ENCODE data around the gene COG1. TPM values are rescaled to one million over a fixed set of nuclear protein-coding genes. Genes with fewer than 3 reads are reported as not detected.

The COG1 gene
- total and polyA plus RNA-seq, 2 donors (not counting 3 experiments of a cell fraction or from before 2014, with no cell fraction given), result 26.2 to 39.0 TPM

GRCh38 chr17:73170324-73170723, 22.5 kb upstream of the COG1 start:
- TF ChIP-seq POLR2AphosphoS5 (IDR thresholded peaks at IDR 0.05; ENCODE audit: insufficient read depth, low read depth, low read length) (no peak), MAX (IDR thresholded peaks at IDR 0.05; ENCODE audit: insufficient read depth, insufficient read length) (no peak), JUN (IDR thresholded peaks at IDR 0.05; ENCODE audit: borderline replicate concordance, insufficient read depth, insufficient read length, low read depth) (no peak), POLR2A (IDR thresholded peaks at IDR 0.05; ENCODE audit: low read depth, low read length) (no peak), EZH2 (IDR thresholded peaks at IDR 0.05; ENCODE audit: borderline replicate concordance, low read depth, low read length, severe bottlenecking) (no peak), FOS (IDR thresholded peaks at IDR 0.05; ENCODE audit: borderline replicate concordance, insufficient read depth, low read length) (no peak), MYC (IDR thresholded peaks at IDR 0.05; ENCODE audit: low read depth, low read length) (no peak), GATA2 (IDR thresholded peaks at IDR 0.05; ENCODE audit: insufficient read depth, insufficient read length, low read depth, low read length) (no peak)
- TF ChIP-seq, protein P1, sequence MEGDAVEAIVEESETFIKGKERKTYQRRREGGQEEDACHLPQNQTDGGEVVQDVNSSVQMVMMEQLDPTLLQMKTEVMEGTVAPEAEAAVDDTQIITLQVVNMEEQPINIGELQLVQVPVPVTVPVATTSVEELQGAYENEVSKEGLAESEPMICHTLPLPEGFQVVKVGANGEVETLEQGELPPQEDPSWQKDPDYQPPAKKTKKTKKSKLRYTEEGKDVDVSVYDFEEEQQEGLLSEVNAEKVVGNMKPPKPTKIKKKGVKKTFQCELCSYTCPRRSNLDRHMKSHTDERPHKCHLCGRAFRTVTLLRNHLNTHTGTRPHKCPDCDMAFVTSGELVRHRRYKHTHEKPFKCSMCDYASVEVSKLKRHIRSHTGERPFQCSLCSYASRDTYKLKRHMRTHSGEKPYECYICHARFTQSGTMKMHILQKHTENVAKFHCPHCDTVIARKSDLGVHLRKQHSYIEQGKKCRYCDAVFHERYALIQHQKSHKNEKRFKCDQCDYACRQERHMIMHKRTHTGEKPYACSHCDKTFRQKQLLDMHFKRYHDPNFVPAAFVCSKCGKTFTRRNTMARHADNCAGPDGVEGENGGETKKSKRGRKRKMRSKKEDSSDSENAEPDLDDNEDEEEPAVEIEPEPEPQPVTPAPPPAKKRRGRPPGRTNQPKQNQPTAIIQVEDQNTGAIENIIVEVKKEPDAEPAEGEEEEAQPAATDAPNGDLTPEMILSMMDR (IDR thresholded peaks at IDR 0.05; ENCODE audit: extremely low read depth in 1 of 2, insufficient read depth in 1 of 2, low read depth in 1 of 2, low read length in 2 of 2), result no peak

More at GRCh38 chr17:73170324-73170723, 22.5 kb upstream of the COG1 start:
- Histone ChIP-seq H3K4me3 (replicated peaks in 1 of 3; ENCODE audit: insufficient read depth in 1 of 3, low read depth in 1 of 3, low read length in 3 of 3) (no peak overlapping the region), H3K27ac (ENCODE audit: insufficient read depth, low read depth, low read length) (no peak overlapping the region), H3K9me3 (replicated peaks; ENCODE audit: control insufficient read depth, insufficient read depth, low read length) (no peaks in the 10 kb centered on the region), H2AFZ (ENCODE audit: low read depth, low read length) (no peak overlapping the region), H3K27me3 (ENCODE audit: control insufficient read depth in 2 of 2, insufficient read depth in 2 of 2, low read length in 2 of 2) (peaks cover 22 to 27% of the 10 kb centered on the region in 2 experiments), H3K4me2 (ENCODE audit: insufficient read depth, low read length) (no peak overlapping the region), H3K79me2 (ENCODE audit: control insufficient read depth, insufficient read depth, low read length) (no peaks in the 10 kb centered on the region), H3K36me3 (ENCODE audit: control insufficient read depth in 2 of 2, extremely low read depth in 1 of 2, insufficient read depth in 2 of 2, low read length in 2 of 2) (no peaks in the 10 kb centered on the region), H4K20me1 (replicated peaks; ENCODE audit: control insufficient read depth, extremely low read depth, insufficient read depth, low read length) (no peaks in the 10 kb centered on the region), H3K9ac (replicated peaks; ENCODE audit: extremely low read depth, insufficient read depth, low read length) (no peak overlapping the region), H3K9me1 (replicated peaks; ENCODE audit: control insufficient read depth, extremely low read depth, insufficient read depth, low read length) (no peaks in the 10 kb centered on the region), H3K4me1 (ENCODE audit: control insufficient read depth, extremely low read depth, insufficient read depth, low read length) (no peaks in the 10 kb centered on the region)
- DNase-seq (ENCODE audit: low read depth, low spot score) (no peak), FAIRE-seq (no peak)
- intact Hi-C loops (cut with micrococcal nuclease), result no loop called here
- POLR2A ChIA-PET, result no interaction called here
- dilution Hi-C loops (cut with MboI; ENCODE audit: extremely low pct_ligation_motif_present, low sequenced_read_pairs), result no loop called here
- BruUV-seq (replicated peaks), result no TSS peak
- CTCF ChIA-PET, result interaction anchor here (1.7 kb wide), 1 partner anchor 12 kb away, joined by 5 read pairs; no protein-coding TSS in a partner anchor

Data from endothelial cell of umbilical vein (primary cell).